DMS 273 (cell line): ENCODE measurements around the gene TP53TG5.

Experiments used
- DNase-seq: peaks from one replicate; lab custom pipeline; 2025; ENCODE audit not compliant: unreplicated experiment; lab: John Stamatoyannopoulos, UW

TP53TG5 gene

DNA sequence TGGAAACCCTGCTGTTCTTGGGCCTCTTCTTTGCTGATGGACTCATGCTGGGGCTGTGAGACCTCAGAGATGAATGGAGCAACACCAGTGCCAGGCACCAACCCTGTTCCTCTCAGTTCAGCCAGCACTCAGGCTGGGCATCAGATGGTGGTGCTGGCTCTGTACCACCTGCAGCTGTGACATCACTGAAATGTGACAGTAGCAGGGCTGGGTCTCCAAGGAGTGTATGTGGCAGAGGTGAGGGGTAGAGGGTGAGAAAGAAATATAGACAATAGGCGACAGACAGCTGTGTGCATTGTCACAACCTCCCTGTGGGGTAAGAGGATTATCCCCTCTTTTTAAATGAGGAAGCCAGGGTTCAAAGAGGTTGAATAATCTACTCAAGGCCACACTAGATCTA lies at the start of gene TP53TG5:
TSS of gene TP53TG5 (minus strand) at position 135 of the 400 bp plus-strand sequence. CDS start at position 46, 89 bp downstream.
- DNase-seq, result no peak

DNA sequence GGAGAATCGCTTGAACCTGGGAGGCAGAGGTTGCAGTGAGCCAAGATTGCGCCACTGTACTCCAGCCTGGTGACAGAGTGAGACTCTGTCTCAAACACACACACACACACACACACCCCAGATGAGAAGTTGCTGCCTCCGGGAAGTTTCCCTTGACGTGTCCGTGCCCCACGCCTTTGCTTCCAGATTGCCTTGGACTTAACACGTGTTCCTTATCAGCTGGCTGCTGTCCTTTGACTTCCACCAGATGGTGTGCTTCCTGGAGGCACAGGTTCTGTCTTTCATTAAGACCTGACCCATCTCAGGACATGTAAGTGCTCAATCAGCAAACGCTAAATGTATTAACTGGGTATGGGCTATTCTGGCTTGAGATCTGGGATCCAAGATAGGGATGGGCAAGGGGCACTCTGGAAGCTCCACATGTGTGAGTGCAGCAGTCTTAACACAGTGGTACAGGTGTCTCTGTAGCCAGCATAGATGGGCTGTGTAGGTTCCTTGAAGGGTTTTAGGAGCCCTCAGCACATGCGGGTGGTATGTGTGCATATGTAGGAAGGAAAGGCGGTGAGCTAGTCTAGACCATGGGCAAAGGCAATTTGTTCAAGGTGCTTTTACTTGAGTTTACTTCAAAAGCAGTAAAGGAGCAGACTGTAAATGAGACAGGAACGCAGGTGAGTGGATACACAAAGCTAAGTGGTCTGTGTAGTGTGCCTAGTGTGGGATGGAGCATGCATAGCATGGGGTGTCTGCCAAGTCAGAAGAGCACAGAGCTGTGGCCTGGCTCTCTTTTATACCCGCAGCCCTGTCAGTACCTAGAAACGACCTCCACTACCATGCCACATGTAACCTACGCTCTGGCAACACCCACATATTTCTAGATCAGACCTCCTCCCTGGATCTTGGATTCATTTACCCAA lies 49.4 kb upstream of the TP53TG5 start:
- DNase-seq, result peak; percentile 44

DNA sequence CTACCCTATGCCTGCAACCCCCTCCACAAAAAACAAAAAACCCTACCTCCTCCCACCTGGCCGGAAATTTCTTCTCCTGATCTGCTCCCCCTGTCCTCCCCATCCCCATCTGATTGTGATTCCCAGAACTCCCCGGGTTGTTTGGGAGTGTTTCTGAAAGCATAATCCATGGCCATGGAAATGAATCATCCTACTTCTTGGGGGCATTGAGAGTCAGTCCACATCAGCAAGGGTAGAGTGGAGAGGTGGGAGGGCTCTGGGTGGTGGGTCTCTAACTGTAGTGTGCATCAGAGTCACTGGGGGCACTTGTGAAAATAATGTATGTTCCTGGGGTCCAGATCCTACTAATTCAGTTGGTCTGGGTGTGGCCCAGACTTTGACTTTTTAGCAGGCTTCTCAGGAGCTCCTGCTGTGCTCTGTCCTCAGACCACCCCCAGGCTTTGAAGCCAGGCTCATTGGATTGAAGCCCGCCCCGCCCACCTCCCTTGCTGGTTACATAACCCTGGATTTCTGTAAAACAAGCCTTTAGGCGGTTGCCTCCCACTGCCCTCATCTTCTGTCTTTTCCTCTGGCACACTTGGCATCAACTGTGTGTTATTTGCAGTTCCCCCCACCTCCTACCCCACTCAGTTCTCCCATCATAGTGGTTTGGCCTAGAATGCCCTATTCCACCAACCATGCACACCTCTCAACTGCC lies 48.3 kb upstream of the TP53TG5 start:
- DNase-seq, result peak; percentile 24

DNA sequence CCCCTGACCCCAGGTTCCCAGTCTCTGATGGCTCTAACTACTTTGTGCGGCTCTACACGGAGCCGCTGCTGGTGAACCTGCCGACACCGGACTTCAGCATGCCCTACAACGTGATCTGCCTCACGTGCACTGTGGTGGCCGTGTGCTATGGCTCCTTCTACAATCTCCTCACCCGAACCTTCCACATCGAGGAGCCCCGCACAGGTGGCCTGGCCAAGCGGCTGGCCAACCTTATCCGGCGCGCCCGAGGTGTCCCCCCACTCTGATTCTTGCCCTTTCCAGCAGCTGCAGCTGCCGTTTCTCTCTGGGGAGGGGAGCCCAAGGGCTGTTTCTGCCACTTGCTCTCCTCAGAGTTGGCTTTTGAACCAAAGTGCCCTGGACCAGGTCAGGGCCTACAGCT lies 47.4 kb upstream of the TP53TG5 start:
- no peak for DNase-seq

DNA sequence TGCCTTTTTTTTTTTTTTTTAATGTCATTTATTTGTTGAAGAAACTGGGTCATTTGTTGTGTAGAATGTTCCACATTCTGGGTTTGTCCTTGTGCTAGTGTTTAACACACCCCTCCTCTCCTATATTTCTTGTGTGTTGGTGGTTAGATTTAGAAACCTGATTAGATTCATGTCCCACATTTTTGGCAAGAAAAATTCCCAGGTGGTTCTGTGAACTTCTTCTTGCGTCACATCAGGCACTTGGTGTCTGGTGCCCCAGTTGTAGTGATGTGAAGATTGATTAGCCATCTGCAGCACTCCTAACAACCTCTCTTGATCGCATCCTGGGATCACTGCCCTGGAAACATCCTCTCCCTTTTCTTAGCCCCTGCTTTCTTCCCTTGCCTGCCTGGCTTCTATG lies 45.6 kb upstream of the TP53TG5 start:
- DNase-seq, result no peak

DNA sequence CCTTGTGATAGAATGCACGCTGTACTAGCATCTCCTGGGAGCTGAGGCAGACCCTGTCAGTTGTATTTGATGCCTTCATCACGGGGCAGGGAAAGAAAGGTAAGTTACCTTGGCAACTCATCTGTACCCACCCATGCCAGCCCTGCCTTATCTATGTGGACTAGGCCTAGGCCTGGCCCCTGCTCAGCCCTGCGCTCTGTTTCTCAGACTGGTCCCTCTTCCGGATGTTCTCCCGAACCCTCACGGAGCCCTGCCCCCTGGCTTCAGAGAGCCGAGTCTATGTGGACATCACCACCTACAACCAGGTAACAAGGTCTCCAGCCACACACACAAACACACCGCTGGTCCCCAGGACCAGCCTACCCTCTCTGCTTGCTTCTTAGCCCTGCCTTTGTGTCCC lies 42.0 kb upstream of the TP53TG5 start:
- no peak for DNase-seq

DNA sequence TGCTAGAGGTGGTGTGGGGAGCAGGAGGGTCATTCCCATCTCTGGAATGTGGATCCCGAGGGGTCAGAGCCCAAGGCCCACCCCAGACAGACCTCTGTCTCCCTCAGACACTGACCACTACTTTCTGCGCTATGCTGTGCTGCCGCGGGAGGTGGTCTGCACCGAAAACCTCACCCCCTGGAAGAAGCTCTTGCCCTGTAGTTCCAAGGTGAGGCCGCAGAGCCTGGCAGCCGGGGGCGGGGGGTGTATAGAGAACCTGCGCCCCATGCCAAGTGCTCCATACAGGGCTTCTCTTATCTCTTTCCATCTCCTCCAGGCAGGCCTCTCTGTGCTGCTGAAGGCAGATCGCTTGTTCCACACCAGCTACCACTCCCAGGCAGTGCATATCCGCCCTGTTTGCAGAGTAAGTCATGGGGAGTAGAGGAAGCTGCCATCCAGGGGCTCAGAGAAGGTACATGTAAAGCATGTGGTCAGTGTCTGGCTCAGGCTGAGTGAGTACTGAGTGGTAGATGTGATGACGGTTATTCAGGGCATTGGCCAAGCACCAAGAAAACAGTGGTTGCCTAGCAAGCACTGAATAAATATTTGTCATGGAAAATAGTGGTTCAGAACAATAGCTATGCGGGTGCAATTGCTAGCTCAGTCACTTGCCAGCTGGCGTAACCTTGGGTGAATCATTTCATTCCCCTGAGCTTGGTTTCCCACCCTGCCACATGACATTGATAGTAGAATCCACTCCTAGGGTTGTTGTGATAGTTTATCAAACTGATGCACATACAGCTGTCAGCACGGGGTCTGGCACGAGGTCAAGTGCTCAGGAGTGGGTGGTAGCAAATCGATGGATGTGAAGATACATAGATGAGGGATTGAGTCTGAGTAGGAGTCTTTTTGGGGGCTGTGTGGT lies 41.3 kb upstream of the TP53TG5 start:
- no peak for DNase-seq

DNA sequence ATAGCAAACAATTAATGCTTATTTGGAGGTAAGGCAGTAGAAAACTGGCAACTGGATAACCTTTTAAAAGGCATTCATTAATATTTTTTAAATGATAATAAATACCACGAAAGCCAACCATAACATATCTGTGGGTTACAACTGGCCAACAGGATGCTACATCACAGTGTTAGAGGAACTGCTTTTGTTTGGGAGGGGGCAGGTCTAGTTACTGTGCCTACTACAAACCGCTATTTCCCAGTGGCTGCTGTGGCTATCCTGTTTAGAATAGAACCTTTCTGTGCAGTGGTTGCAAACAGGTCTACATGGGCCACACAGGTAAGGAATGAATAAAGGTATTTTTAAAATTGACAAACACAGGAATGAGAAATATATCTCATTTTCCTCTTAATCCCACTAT lies 38.8 kb upstream of the TP53TG5 start:
- no peak for DNase-seq

DNA sequence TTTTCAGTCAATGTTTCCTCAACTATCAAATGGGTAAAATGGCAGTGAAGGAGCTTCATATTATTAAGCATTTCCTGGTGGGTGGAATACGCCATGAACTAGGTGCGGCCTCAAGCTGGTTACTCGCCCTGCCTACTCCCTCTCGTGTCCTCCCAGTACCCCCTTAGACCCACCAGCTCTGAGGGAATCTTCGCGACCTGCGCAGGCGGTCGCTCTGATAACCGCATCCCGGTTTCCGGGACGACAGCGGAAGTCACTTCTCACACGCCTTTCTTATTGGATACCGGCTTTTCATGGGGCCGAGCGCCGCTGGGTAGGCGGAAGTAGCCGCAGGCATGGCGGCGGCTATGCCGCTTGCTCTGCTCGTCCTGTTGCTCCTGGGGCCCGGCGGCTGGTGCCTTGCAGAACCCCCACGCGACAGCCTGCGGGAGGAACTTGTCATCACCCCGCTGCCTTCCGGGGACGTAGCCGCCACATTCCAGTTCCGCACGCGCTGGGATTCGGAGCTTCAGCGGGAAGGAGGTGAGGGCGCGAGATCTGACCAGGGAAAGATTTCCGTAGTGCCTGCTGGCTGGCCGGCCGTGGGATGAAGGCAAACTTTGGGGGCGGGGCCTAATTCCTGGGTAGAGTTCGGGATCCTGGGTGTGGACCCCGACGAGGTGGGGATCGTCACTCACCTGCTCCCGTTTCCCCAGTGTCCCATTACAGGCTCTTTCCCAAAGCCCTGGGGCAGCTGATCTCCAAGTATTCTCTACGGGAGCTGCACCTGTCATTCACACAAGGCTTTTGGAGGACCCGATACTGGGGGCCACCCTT lies 37.9 kb upstream of the TP53TG5 start, which contains the start of gene PIGT:
TSS of gene PIGT (plus strand) at position 320 of the 816 bp plus-strand sequence. CDS start at position 336, 16 bp downstream.
- DNase-seq, result peak; percentile 92

DNA sequence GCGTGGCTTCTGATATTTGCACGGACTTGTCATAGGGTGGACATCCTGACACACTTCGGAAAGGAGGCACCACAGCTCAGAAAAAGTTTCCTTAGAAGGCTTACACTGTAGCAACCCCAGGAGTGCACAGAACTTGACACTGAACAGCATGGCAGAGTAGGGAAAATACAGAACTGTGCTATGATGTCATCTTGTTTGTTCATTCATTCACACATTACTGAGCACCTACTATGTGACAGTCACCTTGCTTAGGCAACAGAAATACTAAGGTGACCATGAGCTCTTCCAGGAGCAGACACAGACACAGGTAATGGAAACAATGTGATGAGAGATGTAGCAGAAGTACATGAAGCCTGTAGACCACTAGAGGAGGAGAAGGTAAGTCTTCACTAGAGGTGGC lies 35.4 kb upstream of the TP53TG5 start:
- no peak for DNase-seq

DNA sequence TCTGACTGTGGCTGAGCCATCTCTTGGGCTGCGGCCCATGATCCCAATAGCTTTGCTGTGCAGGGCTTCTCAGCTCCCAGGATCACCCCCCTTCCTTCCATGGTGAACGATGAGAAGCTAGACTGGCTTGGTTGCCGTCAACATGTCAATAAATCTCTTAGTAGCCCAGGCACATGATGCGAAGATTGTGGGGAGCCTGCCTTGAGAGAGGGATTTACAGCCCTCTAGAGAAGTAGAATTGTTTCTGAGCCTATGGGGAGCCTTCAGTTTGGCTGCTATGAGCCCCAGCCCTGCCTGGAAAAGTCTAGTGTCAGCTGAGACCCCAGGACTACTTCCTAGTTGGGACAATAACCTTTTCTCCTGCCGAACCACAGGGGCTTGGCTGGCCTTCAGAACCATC lies 34.5 kb upstream of the TP53TG5 start:
- no peak for DNase-seq

DNA sequence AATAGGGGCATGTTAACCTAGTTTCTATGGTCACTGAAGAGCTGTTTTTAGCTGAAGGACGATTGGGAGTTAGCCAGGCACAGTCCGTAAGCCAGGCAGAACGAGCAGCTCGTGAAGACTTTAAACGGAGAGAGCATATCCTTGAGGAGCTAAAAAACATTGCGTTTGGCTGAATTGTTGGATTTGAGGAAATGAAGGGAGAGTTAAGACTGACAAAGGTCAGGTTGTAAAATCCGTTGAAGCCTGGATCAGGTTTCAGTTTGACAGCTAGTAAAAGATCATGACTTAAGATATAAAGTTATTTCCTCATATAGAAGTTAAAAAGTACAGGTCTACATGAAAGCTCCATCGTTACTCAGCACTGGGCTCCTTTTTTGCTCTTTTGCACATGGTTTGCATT lies 32.8 kb upstream of the TP53TG5 start:
- DNase-seq, result no peak

DNA sequence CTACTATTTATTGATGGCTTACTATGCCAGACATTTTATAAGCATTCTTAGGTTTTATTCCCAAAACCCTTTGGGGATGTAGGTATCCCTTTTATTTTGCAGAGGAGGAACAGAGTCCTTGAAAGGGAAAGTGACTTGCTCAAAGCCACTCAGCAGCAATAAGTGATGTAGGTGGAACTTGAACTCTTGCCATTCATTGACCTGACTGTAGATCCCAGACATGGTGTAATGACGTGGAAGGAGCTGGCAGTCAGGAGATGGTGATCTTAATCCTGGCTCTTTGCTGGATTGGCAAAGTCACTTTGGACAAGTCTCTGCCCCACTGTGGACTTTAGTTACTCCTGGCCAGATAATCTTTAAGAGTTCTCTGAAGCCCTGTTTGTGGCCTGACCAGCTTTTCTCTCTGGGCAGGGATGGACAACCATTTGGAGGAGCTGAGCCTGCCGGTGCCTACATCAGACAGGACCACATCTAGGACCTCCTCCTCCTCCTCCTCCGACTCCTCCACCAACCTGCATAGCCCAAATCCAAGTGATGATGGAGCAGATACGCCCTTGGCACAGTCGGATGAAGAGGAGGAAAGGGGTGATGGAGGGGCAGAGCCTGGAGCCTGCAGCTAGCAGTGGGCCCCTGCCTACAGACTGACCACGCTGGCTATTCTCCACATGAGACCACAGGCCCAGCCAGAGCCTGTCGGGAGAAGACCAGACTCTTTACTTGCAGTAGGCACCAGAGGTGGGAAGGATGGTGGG lies 31.6 kb upstream of the TP53TG5 start:
- DNase-seq, result no peak

DNA sequence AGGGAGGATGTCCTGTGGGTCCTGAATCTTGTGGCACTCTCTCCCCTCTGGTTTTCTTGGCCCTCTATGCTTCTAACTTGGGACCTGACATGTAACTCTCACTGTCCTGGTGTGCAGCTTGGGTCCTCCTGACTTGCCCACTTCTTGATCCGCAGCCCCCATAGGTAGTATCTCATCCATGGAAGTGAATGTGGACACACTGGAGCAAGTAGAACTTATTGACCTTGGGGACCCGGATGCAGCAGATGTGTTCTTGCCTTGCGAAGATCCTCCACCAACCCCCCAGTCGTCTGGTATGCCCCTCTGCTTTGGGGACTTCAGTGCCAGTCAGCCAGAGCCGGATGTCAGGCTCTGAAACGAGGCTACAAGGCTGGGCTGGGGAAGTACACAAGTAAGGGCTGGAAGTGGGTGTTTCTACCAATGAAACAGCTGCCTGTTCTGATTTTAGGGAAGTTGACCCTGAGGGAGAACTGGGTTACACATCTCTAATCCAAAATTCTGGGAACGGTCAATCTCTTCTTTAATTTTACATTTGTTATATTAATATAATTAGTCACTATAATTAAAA lies 30.6 kb upstream of the TP53TG5 start:
- no peak for DNase-seq

DNA sequence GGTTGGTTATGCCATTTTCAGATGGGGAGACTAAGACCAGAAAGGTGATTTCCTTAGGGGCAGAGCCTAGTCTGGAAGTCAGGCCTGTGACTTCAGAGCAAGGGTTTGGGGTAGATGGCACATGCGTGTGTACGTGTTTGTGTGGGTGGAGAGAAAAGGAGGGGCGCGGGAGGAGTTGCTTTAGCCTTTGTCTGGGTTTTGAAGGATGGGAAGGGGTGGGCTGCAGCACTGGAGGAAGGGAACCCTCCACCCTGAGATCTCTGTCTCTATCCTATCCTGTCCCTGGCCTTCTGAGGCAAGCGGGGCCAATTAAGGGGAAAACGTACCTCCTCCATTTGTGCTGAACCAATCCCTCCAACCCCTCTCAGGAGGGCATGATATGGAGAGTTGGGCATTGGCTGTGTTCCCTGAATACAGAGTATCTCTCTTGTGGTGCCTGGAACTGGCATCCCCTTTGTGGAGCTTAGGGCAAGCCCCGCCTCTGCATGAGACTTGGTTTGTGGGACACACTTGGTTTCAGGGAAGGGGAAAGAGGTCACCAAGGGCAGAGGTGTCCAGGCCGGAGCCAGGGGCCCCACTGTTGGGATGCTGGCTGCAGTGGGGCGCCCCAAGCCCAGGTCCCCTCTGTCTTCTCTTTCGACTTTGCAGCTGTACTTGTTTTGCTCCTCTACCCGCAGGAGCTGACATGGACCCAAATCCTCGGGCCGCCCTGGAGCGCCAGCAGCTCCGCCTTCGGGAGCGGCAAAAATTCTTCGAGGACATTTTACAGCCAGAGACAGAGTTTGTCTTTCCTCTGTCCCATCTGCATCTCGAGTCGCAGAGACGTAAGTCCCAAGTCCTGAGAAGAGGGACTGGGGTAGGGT lies 29.9 kb upstream of the TP53TG5 start, which contains the start of gene DBNDD2:
TSS of gene DBNDD2 (plus strand) at position 507 of the 863 bp plus-strand sequence. CDS start at position 686, 179 bp downstream.
- DNase-seq, result no peak

DNA sequence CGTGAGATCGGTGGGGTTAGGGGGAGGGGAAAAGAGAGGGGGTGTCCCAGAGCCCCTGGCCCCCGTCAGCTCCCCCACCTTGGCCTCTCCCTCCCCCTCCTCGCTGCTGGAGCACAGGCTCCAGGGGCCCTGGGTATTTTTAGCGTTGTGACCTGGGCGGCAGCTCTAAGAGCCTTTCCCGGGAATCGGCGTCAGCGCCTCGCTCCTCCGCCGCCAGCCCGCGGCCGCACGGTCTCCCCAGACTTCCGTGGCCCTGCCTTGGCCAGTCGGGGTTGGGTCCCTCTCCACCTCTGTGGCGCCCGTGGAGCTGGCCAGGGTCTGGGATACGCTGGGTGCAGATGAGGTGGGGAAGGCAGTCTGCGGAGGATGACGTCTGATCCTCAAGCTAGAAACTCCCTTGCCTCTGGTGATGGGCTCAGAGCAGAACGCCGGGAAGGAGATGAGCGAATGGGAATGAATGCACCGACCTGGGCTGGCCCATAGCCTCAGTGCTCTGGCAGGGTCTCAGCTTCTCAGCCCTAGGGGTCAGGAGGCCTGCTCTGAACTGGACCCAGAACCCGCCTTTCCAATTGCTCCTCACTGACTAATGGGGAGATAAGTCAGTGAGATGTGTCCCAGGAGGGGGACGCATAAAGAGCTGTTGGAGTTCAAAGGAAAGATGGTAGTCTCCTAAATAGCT lies 29.1 kb upstream of the TP53TG5 start:
- peak; percentile 63 for DNase-seq

DNA sequence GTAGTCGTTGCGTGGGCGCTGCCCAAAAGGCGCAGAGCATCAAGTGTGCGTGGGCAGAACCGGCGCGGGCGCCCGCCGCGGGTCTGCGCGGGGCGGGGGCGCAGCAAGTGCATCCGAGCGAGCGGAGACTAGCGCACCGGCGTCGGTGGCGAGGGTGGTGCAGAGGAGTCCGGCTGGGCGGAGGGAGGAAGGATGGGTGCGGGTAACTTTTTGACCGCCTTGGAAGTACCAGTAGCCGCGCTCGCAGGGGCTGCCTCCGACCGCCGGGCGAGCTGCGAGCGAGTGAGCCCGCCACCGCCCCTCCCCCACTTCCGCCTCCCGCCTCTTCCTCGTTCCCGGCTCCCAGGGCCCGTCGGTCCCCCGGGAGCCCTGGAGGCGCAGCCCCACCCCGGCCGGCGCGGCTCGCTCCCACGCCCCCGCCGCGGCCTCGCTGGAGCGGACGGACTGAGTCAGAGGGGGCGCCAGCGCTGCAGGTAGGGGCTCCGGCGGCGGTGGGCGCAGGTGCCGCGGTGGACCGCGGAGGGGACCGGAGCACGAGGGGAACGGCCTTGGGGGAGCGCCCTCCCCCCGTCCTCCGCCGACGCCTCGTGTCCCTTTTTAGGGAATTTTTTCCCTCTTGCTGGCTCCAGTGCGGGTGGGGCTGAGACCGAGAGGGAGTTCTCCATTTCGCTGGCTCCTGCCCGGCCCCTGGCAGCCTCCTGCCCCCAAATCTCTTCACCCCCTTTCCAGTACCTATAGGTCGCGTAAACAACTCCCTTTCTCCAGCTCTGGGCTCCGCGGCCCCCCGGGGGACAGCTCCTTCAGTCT lies 28.3 kb upstream of the TP53TG5 start:
- DNase-seq, result peak; percentile 77
